ENCODE results near the gene JARID2. TPM values are rescaled to one million over a fixed set of nuclear protein-coding genes. Genes with fewer than 3 reads are reported as not detected.

Gene JARID2
- total and polyA plus RNA-seq, 9 of the 15 experiments (the other 6 are each of a cell fraction or from before 2014, with no cell fraction given): 5.0 to 29.0 (median 15.6) TPM

DNA sequence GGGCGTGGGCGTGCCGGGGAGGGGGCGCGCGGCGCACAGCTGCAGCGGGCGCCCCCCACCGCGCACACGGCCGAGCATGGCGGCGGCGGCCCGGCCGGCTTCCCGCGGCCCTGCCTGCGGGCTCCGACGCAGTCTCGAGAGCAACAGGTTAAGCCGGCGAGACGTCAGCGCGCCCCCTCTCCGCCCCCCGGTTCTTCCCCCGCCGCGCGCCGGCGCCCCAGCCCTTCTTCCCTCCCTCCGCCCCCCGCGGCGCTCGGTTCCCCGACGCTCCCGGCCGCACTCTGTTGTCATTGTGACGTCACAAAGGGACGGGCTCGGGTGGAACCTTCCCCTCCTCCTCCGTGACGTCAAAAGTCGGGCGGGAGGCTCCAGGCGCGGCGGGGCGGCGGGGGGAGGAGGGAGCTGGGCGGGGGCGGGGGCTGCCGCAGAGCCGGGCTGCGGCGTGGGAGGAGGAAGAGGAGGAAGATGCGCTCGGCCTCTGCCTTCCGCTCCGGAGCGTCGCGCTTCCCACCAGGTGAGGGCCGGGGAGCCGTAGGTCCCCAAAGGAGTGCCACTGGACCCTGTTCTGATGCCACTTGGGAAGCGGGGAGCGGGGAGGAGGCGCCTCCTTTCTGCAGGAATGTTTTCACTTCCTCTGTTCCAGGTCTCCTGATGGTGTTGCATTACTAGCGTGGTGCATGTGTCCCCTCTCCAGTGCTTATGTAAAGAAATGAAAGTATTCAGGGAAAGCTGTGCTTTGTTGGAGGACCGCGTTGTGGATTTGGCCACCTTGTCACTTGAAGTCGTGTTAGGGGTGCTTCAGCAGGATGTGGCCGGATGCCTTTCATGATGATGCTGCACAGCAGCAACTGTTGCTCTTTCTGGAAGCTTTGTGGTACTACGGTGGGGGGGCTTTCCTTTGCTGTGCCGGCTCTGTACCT is 2.8 kb downstream of the JARID2 start (continued):
- TF ChIP-seq ZNF184 (CRISPR knock-in tag; IDR thresholded peaks at IDR 0.05): no peak
- TF ChIP-seq EGR1 (conservative IDR thresholded peaks at IDR 0.05): peak; percentile 91
- TF ChIP-seq ZC3H8 (IDR thresholded peaks at IDR 0.05): no peak
- TF ChIP-seq MCM7 (IDR thresholded peaks at IDR 0.05): no peak
- TF ChIP-seq RAD21 (CRISPR knock-in tag; conservative IDR thresholded peaks at IDR 0.05 in 1 of 2, IDR thresholded peaks at IDR 0.05 in 1 of 2): peak in 1 of 2 experiments; percentile 30; a peak in 1 of 4 replicates
- no peak for TF ChIP-seq C11orf30 (IDR thresholded peaks at IDR 0.05; ENCODE audit: low read depth)
- no peak for TF ChIP-seq PRMT5 (CRISPR knock-in tag; IDR thresholded peaks at IDR 0.05)
- TF ChIP-seq MBD2 (IDR thresholded peaks at IDR 0.05; ENCODE audit: borderline replicate concordance, low read depth): peak; percentile 28; the same call in 1 of the 2 replicates
- no peak for TF ChIP-seq CHD7 (IDR thresholded peaks at IDR 0.05; ENCODE audit: low read depth, low read length)
- TF ChIP-seq FOXO4 (CRISPR knock-in tag; IDR thresholded peaks at IDR 0.05): no peak
- TF ChIP-seq PTBP1 (IDR thresholded peaks at IDR 0.05; ENCODE audit: low read depth, low read length): no peak
- no peak for TF ChIP-seq NCOA6 (IDR thresholded peaks at IDR 0.05)
- TF ChIP-seq TCF15 (CRISPR knock-in tag; IDR thresholded peaks at IDR 0.05): no peak
- no peak for TF ChIP-seq ZNF778 (CRISPR knock-in tag; IDR thresholded peaks at IDR 0.05)
- peak; percentile 95 for TF ChIP-seq KHSRP (IDR thresholded peaks at IDR 0.05)
- no peak for TF ChIP-seq ZNF239 (CRISPR knock-in tag; IDR thresholded peaks at IDR 0.05)

All from K562 (cell line).